ENCODE results near the gene AP1M1.
"Not testable (repeated sequence)": the region's sequence is repeated elsewhere in the genome, so short reads cannot be mapped to it uniquely, and the experiment has no call there.

Gene AP1M1

GRCh38 chr19:16197622-16198369 lies at the start of gene AP1M1:
AP1M1 (plus strand) TSS chr19:16197911; CDS start chr19:16198027, 116 bp downstream.
- DNase-seq = peak; percentile 98 to 99

- no peak for DNase-seq
Observed at GRCh38 chr19:16148443-16149229, 49.1 kb upstream of the AP1M1 start.

GRCh38 chr19:16153582-16154336 lies 44.0 kb upstream of the AP1M1 start:
- no peak for DNase-seq

GRCh38 chr19:16154557-16154956 lies 43.2 kb upstream of the AP1M1 start:
- DNase-seq = no peak

GRCh38 chr19:16155128-16155527 lies 42.6 kb upstream of the AP1M1 start:
- DNase-seq = no peak

GRCh38 chr19:16156904-16157303 lies 40.8 kb upstream of the AP1M1 start:
- no peak for DNase-seq

- no peak for DNase-seq
Observed at GRCh38 chr19:16157601-16158000, 40.1 kb upstream of the AP1M1 start.

- no peak for DNase-seq
Observed at GRCh38 chr19:16159655-16160054, 38.1 kb upstream of the AP1M1 start.

- no peak for DNase-seq
Observed at GRCh38 chr19:16160445-16160942, 37.2 kb upstream of the AP1M1 start.

GRCh38 chr19:16160943-16161560 lies 36.7 kb upstream of the AP1M1 start:
- peak; percentile 29 to 34 for DNase-seq

GRCh38 chr19:16161840-16162239 lies 35.9 kb upstream of the AP1M1 start:
- DNase-seq = no peak

- DNase-seq = no peak
Observed at GRCh38 chr19:16164222-16164890, 33.4 kb upstream of the AP1M1 start.

GRCh38 chr19:16166417-16166816 lies 31.3 kb upstream of the AP1M1 start:
- no peak for DNase-seq

- no peak for DNase-seq
Observed at GRCh38 chr19:16167055-16167454, 30.7 kb upstream of the AP1M1 start.

- no peak for DNase-seq
Observed at GRCh38 chr19:16168465-16169081, 29.1 kb upstream of the AP1M1 start.

- no peak for DNase-seq
Observed at GRCh38 chr19:16170134-16170533, 27.6 kb upstream of the AP1M1 start.

GRCh38 chr19:16175954-16176353 lies 21.8 kb upstream of the AP1M1 start:
- DNase-seq = no peak

- not testable (repeated sequence) for DNase-seq
Observed at GRCh38 chr19:16178866-16179265, 18.8 kb upstream of the AP1M1 start.

GRCh38 chr19:16180611-16181010 lies 17.1 kb upstream of the AP1M1 start:
- no peak for DNase-seq

- DNase-seq = no peak
Observed at GRCh38 chr19:16184665-16185122, 13.0 kb upstream of the AP1M1 start.

- DNase-seq = peak; percentile 97 to 98
Observed at GRCh38 chr19:16185123-16185767, 12.5 kb upstream of the AP1M1 start, which contains the start of gene FAM32A. FAM32A (plus strand) TSS chr19:16185410; CDS start chr19:16185443, 33 bp downstream.
